Calu3 (cell line): Measurements from ENCODE around the gene KCNH5. TPM values are rescaled to one million over a fixed set of nuclear protein-coding genes. Genes with fewer than 3 reads are reported as not detected.

ENCODE experiments used
- BruUV-seq: library from RNA; stranded (reverse); fragments of 400-500 nt; replicated peaks from 2 replicates; lab custom pipeline; 2021; lab: Mats Ljungman, UMichigan
- CTCF ChIA-PET: fragments of 300-600 bp; sonication (Branson Sonifier 250); formaldehyde crosslinking; loops from one replicate; lab custom pipeline; 2022; ENCODE audit warnings: antibody characterized with exemption; lab: Charles Lee
- DNase-seq: peaks from one replicate; pipeline ENCODE4 v3.0.0; 2022
- H3K27ac Mint-ChIP-seq: one replicate; pipeline ENCODE4 v1.8.0; 2022; ENCODE audit warnings: mixed read lengths; ENCODE audit not compliant: unreplicated experiment
- H3K27me3 Mint-ChIP-seq: one replicate; pipeline ENCODE4 v1.8.0; 2022; ENCODE audit warnings: mixed read lengths; ENCODE audit not compliant: unreplicated experiment
- H3K36me3 Mint-ChIP-seq: one replicate; pipeline ENCODE4 v1.8.0; 2022; ENCODE audit warnings: mild to moderate bottlenecking, moderate library complexity, mixed read lengths; ENCODE audit not compliant: insufficient read depth, unreplicated experiment
- H3K4me1 Mint-ChIP-seq: one replicate; pipeline ENCODE4 v1.8.0; 2022; ENCODE audit warnings: mild to moderate bottlenecking, low read depth, mixed read lengths; ENCODE audit not compliant: unreplicated experiment
- H3K4me3 Mint-ChIP-seq: one replicate; pipeline ENCODE4 v1.8.0; 2022; ENCODE audit warnings: mild to moderate bottlenecking, low read depth, moderate library complexity, mixed read lengths; ENCODE audit not compliant: unreplicated experiment
- H3K9me3 Mint-ChIP-seq: one replicate; pipeline ENCODE4 v1.8.0; 2022; ENCODE audit warnings: low read depth, mixed read lengths; ENCODE audit not compliant: unreplicated experiment
- intact Hi-C: fragments of 100-400 bp; cut with micrococcal nuclease; formaldehyde crosslinking; loops from one replicate; pipeline ENCODE4 v1.10.0; 2022; ENCODE audit not compliant: unreplicated experiment
- total RNA-seq: library from RNA; stranded (reverse); gene quantifications from 2 replicates; pipeline ENCODE4 v1.2.3, GENCODE V29; 2022
- TF ChIP-seq, protein P1 (sequence below): fragments of 200-600 bp; IDR thresholded peaks from one replicate; pipeline ENCODE4 v1.8.0; 2022; ENCODE audit warnings: antibody characterized with exemption; ENCODE audit not compliant: unreplicated experiment

The KCNH5 gene
- total RNA-seq, 1 experiment from 2014 or later, result not detected

DNA sequence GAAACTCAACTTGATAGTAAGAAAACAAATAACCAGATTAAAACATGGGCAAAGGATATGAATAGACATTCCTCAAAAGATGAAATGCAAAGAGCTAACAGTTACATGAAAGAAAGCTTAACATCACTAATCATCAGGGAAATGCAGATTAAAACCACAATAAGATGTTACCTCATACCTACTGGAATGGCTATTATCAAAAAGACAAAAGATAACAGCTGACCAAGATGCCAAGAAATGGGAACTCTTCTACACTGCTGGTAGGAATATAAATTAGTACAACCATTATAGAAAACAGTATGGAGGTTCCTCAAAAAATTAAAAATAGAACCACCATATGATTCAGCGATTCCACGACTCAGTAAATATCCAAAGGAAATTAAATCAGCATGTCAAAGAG lies 18.8 kb downstream of the KCNH5 start:
- no peaks in the 10 kb centered on the region for H3K27me3 Mint-ChIP-seq
- no peaks in the 10 kb centered on the region for H3K36me3 Mint-ChIP-seq
- H3K27ac Mint-ChIP-seq, result no peak overlapping the region
- no peaks in the 10 kb centered on the region for H3K4me1 Mint-ChIP-seq
- CTCF ChIA-PET, result interaction anchor here (0.6 kb wide), 1 partner anchor 212 kb away, joined by 6 read pairs; no protein-coding TSS in a partner anchor
- intact Hi-C loops, result no loop called here
- no peak for DNase-seq
- TF ChIP-seq, protein P1, sequence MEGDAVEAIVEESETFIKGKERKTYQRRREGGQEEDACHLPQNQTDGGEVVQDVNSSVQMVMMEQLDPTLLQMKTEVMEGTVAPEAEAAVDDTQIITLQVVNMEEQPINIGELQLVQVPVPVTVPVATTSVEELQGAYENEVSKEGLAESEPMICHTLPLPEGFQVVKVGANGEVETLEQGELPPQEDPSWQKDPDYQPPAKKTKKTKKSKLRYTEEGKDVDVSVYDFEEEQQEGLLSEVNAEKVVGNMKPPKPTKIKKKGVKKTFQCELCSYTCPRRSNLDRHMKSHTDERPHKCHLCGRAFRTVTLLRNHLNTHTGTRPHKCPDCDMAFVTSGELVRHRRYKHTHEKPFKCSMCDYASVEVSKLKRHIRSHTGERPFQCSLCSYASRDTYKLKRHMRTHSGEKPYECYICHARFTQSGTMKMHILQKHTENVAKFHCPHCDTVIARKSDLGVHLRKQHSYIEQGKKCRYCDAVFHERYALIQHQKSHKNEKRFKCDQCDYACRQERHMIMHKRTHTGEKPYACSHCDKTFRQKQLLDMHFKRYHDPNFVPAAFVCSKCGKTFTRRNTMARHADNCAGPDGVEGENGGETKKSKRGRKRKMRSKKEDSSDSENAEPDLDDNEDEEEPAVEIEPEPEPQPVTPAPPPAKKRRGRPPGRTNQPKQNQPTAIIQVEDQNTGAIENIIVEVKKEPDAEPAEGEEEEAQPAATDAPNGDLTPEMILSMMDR, result no peak
- peaks cover 2% of the 10 kb centered on the region for H3K9me3 Mint-ChIP-seq
- no TSS peak for BruUV-seq
- H3K4me3 Mint-ChIP-seq, result no peak overlapping the region

- Mint-ChIP-seq H3K9me3 (no peaks in the 10 kb centered on the region), H3K27me3 (peaks cover 12% of the 10 kb centered on the region), H3K4me1 (no peaks in the 10 kb centered on the region), H3K27ac (no peak overlapping the region), H3K36me3 (no peaks in the 10 kb centered on the region), H3K4me3 (no peak overlapping the region)
- TF ChIP-seq, protein P1, result no peak
- intact Hi-C loops, result no loop called here
- CTCF ChIA-PET, result no interaction called here
- no TSS peak for BruUV-seq
- no peak for DNase-seq
These were observed 30.6 kb downstream of the KCNH5 start for GRCh38 chr14:63014621-63015020.

GRCh38 chr14:63012171-63012570 lies 33.1 kb downstream of the KCNH5 start:
- H3K4me1 Mint-ChIP-seq, result no peaks in the 10 kb centered on the region
- H3K4me3 Mint-ChIP-seq, result no peak overlapping the region
- H3K27me3 Mint-ChIP-seq, result peaks cover 12% of the 10 kb centered on the region
- TF ChIP-seq, protein P1, result no peak
- H3K36me3 Mint-ChIP-seq, result no peaks in the 10 kb centered on the region
- H3K9me3 Mint-ChIP-seq, result no peaks in the 10 kb centered on the region
- no peak overlapping the region for H3K27ac Mint-ChIP-seq
- CTCF ChIA-PET, result no interaction called here
- intact Hi-C loops, result no loop called here
- no TSS peak for BruUV-seq
- no peak for DNase-seq

DNA sequence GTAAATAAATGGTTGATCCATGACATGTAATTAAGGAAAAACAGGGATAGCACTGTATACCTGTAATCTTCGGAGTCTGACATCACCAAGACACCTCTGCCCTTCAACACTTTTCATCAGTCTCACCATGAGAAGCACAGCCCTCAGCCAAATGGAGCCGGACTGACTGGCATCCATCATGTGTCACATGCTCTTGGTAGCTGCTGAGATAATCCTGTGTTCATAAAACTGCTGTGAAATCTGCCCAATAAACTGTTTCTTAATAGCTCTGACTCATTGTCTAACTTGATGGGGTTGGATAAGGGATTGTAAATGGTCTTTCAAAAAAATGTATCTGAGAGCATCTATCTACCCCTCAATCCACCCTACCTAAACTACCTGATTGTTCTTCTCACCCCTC lies 33.6 kb downstream of the KCNH5 start:
- Mint-ChIP-seq H3K4me1 (no peaks in the 10 kb centered on the region), H3K4me3 (no peak overlapping the region), H3K36me3 (no peaks in the 10 kb centered on the region), H3K27ac (no peak overlapping the region), H3K27me3 (peaks cover 12% of the 10 kb centered on the region), H3K9me3 (no peaks in the 10 kb centered on the region)
- intact Hi-C loops, result no loop called here
- BruUV-seq, result no TSS peak
- CTCF ChIA-PET, result no interaction called here
- TF ChIP-seq, protein P1, result no peak
- DNase-seq, result no peak
